Mucosa of descending colon (tissue), 3 donors: ENCODE measurements around the gene NPAS3. TPM values are rescaled to one million over a fixed set of nuclear protein-coding genes. Genes with fewer than 3 reads are reported as not detected.
A peak's percentile ranks its signal among the peaks of the same experiment; 100 is the strongest.

Experiments
- ATAC-seq: fragments of 200-7000 bp; cut with Tn5 transposase; one replicate; pipeline ENCODE4 v1.9.1; 2020; ENCODE audit warnings: mild to moderate bottlenecking, moderate library complexity
- DNase-seq, 3 donors: peaks; one replicate each; pipeline ENCODE4 v3.0.0-alpha.2; 2020
- H3K36me3 ChIP-seq: fragments of 200-600 bp; one replicate; pipeline ENCODE4 v1.8.0; 2021; ENCODE audit warnings: low read depth, mild to moderate bottlenecking
- H3K4me1 ChIP-seq: fragments of 200-600 bp; one replicate; pipeline ENCODE4 v1.8.0; 2021; ENCODE audit warnings: low read depth, mild to moderate bottlenecking
- H3K4me3 ChIP-seq: fragments of 200-600 bp; one replicate; pipeline ENCODE4 v1.8.0; 2021; ENCODE audit warnings: mild to moderate bottlenecking
- H3K9me3 ChIP-seq: fragments of 200-600 bp; one replicate; pipeline ENCODE4 v1.8.0; 2021; ENCODE audit warnings: mild to moderate bottlenecking
- intact Hi-C, 2 donors: fragments of 100-400 bp; cut with DNase I in 1 of 2; cut with micrococcal nuclease in 1 of 2; formaldehyde crosslinking; loops; one replicate each; pipeline versions ENCODE4 v1.11.0 to v1.11.1; 2022; cut with DNase I, micrococcal nuclease
- total RNA-seq, 3 donors: library from RNA; stranded (reverse); fragmentation: NEBNext Ultra II Directional in 2 of 3; extraction: Animal tissue kit (Norgen Biotek cat#: 25700) in 2 of 3; gene quantifications; one replicate each; pipeline versions ENCODE4 v1.2.1 to v1.2.4, GENCODE V29; 2021 to 2023
- TF ChIP-seq, protein P1 (sequence below): fragments of 200-600 bp; IDR thresholded peaks from one replicate; pipeline ENCODE4 v1.8.0; 2022; ENCODE audit warnings: antibody characterized with exemption, mild to moderate bottlenecking
- donor health status: DM: no; HTN: no; CAD: no; lungs with moderate emphysema.
- donor health status: DM: no; HTN: no; CAD: no.
- donor health status: DM: no; HTN: yes; CAD: no.

NPAS3 gene
- total RNA-seq, 3 donors from 2014 or later: 0.65 to 9.7 (median 2.0) TPM

DNA sequence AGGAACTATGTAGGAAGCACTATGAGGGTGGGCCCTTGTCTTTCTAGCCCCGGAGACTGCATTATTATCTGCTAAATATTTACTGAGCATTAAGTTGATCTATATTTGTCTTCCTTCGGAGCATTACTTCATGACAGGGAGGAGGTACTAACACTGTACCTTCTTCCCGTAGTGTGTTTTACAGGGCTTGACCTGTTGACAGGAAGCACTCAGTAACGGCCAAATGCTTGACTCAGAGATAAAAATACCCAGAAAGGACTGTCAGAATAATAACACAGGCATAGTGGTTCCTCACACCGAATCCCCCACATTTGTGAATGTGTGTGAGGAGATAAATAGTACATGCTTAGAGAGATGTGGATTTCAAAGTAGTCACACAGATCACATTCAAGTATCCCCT is 545.6 kb downstream of the NPAS3 start:
- no peaks in the 10 kb centered on the region for H3K36me3 ChIP-seq
- DNase-seq: no peak
- H3K9me3 ChIP-seq: no peaks in the 10 kb centered on the region
- TF ChIP-seq, protein P1, sequence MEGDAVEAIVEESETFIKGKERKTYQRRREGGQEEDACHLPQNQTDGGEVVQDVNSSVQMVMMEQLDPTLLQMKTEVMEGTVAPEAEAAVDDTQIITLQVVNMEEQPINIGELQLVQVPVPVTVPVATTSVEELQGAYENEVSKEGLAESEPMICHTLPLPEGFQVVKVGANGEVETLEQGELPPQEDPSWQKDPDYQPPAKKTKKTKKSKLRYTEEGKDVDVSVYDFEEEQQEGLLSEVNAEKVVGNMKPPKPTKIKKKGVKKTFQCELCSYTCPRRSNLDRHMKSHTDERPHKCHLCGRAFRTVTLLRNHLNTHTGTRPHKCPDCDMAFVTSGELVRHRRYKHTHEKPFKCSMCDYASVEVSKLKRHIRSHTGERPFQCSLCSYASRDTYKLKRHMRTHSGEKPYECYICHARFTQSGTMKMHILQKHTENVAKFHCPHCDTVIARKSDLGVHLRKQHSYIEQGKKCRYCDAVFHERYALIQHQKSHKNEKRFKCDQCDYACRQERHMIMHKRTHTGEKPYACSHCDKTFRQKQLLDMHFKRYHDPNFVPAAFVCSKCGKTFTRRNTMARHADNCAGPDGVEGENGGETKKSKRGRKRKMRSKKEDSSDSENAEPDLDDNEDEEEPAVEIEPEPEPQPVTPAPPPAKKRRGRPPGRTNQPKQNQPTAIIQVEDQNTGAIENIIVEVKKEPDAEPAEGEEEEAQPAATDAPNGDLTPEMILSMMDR: no peak
- H3K4me3 ChIP-seq: no peak overlapping the region
- H3K4me1 ChIP-seq: peaks cover 4% of the 10 kb centered on the region
- intact Hi-C loops: no loop called here
- ATAC-seq: peak; percentile 64

DNA sequence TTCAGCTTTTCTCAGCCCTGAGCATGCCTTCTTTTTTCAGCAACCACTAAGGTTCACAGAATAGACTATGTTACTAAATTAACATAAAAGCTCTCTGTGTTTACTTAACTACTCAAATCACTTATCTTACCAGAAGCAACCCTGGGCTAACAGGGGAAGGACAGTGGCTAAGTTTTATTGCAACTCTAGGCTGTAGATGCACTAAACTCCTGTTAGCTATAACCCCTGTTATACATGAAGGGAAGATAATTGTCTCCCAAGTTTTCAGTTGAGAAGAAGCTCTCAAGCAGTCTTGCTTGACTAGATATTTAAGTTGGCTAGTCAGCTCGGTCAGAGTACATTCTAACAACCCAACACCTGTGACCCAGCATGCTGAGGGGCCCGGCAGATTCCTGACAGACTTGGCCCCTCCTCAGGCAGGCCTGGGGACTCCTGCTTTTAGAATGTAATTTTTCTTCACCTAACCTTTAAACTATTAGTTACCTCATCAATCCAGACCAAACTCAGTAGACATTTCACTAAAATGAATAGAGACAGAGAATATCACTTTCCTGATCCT is 547.7 kb downstream of the NPAS3 start:
- DNase-seq: no peak
- H3K4me1 ChIP-seq: peaks cover 4% of the 10 kb centered on the region
- no peak for ATAC-seq
- no peaks in the 10 kb centered on the region for H3K9me3 ChIP-seq
- no peaks in the 10 kb centered on the region for H3K36me3 ChIP-seq
- intact Hi-C loops: no loop called here
- TF ChIP-seq, protein P1: no peak
- no peak overlapping the region for H3K4me3 ChIP-seq

DNA sequence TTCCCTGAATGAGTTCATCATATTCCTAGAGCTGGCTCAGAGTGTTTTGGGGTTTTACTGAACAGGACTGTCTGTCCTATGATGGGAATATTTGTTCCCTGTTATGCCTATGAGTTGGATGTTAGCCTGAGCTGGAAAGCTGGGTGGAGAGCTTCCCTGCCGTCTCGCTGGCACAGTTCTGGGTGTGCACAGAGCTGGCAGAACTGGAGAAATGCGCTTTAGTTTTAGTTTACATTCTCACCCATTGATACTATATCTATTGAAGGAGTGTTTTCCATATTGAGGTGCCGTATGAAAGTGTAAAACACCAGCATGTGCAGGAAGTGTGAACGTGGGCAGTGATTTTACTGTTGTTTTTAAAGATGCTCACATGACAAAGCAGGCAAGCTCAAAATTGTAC is 549.9 kb downstream of the NPAS3 start:
- DNase-seq: no peak
- TF ChIP-seq, protein P1: no peak
- intact Hi-C loops: no loop called here
- H3K9me3 ChIP-seq: no peaks in the 10 kb centered on the region
- H3K36me3 ChIP-seq: no peaks in the 10 kb centered on the region
- H3K4me3 ChIP-seq: no peak overlapping the region
- H3K4me1 ChIP-seq: peaks cover 4% of the 10 kb centered on the region
- no peak for ATAC-seq

DNA sequence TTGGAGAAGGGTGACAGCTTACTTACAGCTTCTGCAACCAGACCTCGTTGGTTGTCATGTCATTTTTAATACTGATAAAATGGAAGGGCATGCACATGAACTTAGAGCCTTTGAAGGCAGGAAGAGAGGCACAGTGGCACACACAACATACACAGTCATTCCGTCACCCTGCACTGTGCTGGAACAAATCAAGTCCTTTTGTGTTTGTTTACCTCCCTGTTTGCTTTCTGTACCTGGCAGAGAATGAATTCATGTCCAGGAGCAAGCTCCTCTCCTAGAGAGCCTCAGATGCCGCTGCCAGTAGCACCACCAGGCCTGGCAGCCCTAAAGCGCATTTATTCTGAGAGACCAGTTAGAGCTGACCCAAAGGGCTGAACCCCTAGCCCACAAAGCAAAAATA is 551.9 kb downstream of the NPAS3 start:
- H3K4me3 ChIP-seq: no peak overlapping the region
- TF ChIP-seq, protein P1: no peak
- peaks cover 4% of the 10 kb centered on the region for H3K4me1 ChIP-seq
- intact Hi-C loops: no loop called here
- H3K9me3 ChIP-seq: peaks cover 6% of the 10 kb centered on the region
- H3K36me3 ChIP-seq: no peaks in the 10 kb centered on the region
- DNase-seq (no peak), ATAC-seq (no peak)

DNA sequence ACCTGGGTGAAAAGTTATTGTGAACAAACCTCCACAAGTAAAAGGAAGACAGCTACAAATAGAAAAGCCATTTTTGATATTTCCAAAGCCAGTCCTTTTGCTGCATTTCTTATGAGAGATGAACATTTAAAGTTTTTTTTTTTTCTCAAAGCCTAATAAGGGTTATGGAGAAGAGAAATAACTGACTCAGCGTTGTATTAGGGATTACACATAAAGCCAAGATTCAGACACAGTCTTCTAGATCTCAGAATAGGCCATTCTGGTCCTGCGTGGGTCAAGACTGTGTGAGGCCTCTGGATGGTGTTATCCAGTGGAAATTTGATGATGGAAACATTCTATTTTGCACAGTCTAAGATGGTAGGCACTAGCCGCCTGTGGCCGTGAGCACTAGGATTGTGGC is 552.4 kb downstream of the NPAS3 start:
- H3K4me3 ChIP-seq: no peak overlapping the region
- intact Hi-C loops: no loop called here
- no peaks in the 10 kb centered on the region for H3K36me3 ChIP-seq
- no peak for ATAC-seq
- peaks cover 6% of the 10 kb centered on the region for H3K9me3 ChIP-seq
- TF ChIP-seq, protein P1: no peak
- DNase-seq: no peak
- H3K4me1 ChIP-seq: peaks cover 2% of the 10 kb centered on the region

DNA sequence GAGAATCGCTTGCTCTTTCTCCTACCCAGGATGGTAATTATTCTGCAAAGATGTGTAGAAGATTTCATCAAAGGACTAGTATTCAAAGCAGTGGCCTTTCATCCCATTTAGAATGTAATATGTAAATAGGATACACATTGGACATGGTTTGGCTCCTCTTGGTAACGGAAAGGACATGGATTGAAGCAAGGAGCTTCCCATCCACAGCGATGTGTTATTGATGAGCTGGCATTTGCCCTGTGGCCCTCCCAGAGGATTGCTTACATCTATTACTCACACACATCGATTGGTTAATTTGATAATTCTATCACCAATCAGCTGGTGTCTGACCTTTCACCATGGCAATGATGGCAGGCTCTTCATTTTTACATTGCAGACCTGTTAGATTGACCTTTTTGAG is 553.8 kb downstream of the NPAS3 start:
- DNase-seq (no peak), ATAC-seq (no peak)
- H3K36me3 ChIP-seq: no peaks in the 10 kb centered on the region
- no peaks in the 10 kb centered on the region for H3K4me1 ChIP-seq
- H3K9me3 ChIP-seq: peaks cover 6% of the 10 kb centered on the region
- no peak overlapping the region for H3K4me3 ChIP-seq
- TF ChIP-seq, protein P1: no peak
- intact Hi-C loops: no loop called here
